Duodenal mucosa (tissue), 2 donors: ENCODE data around the gene ROBO1.

Experiments used
- H3K27ac ChIP-seq: one replicate; pipeline ENCODE4 v1.7.0; 2013; ENCODE audit warnings: low read depth, low read length
- H3K27me3 ChIP-seq, 2 donors: one replicate each; pipeline ENCODE4 v1.7.0; 2013; ENCODE audit warnings: low read length in 2 of 2, control low read depth in 1 of 2; ENCODE audit not compliant: insufficient read depth in 2 of 2, control insufficient read depth in 1 of 2
- H3K36me3 ChIP-seq, 2 donors: one replicate each; pipeline ENCODE4 v1.7.0; 2013; ENCODE audit warnings: low read length in 2 of 2, control low read depth in 1 of 2; ENCODE audit not compliant: insufficient read depth in 2 of 2, control insufficient read depth in 1 of 2
- H3K4me1 ChIP-seq, 2 donors: one replicate each; pipeline ENCODE4 v1.7.0; 2013; ENCODE audit warnings: low read length in 2 of 2, control low read depth in 1 of 2; ENCODE audit not compliant: insufficient read depth in 2 of 2, control insufficient read depth in 1 of 2
- H3K4me3 ChIP-seq, 2 donors: one replicate each; pipeline ENCODE4 v1.7.0; 2013; ENCODE audit warnings: low read length in 2 of 2, low read depth in 1 of 2
- H3K9ac ChIP-seq, 2 donors: one replicate each; pipeline ENCODE4 v1.7.0; 2013; ENCODE audit warnings: low read length in 2 of 2, low read depth in 1 of 2
- H3K9me3 ChIP-seq, 2 donors: one replicate each; pipeline ENCODE4 v1.7.0; 2013; ENCODE audit warnings: low read length in 2 of 2, control low read depth in 1 of 2; ENCODE audit not compliant: control insufficient read depth in 1 of 2

The ROBO1 gene

DNA sequence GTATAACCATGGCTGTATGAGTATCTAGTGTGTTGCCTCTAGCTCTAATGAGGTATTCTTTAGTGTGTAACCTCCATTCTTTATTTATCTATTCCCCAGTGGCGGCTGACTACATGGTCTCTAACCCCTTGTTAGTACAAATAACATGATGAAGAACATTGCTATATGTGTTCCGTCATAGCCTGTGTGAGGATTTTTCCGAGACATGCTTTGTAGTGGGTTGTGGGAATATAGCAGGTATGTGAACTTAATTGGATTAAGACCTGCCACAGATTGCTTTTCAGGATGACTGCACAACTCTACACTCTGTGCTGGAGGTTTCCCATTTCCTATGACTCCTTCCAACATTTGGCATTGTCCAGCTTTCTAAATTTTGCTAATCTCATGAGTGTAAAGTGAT is 563.4 kb downstream of the ROBO1 start:
- H3K27ac ChIP-seq, result no peak overlapping the region
- no peaks in the 10 kb centered on the region for H3K27me3 ChIP-seq
- no peak overlapping the region for H3K9ac ChIP-seq
- no peaks in the 10 kb centered on the region for H3K4me1 ChIP-seq
- no peak overlapping the region for H3K4me3 ChIP-seq
- H3K36me3 ChIP-seq, result no peaks in the 10 kb centered on the region
- H3K9me3 ChIP-seq, result no peaks in the 10 kb centered on the region

DNA sequence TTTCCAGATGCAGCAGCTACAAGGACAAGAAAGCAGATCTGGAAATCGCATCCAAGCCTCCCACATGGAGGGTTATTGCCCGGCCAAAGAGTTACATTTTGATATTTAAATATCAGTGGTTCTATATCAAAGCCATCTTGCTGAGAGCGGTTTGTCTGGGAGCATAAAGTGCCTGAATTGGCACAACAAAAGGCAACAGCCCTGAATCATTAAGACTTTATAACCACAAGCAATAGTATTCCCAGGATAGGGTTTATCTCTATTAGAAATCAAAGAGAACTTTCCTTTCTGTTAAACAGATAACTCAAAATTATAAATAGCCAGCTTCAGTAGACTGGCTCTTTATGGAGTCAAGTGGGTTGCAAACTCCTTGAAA is 564.7 kb downstream of the ROBO1 start:
- H3K27me3 ChIP-seq, result no peaks in the 10 kb centered on the region
- H3K36me3 ChIP-seq, result no peaks in the 10 kb centered on the region
- H3K4me3 ChIP-seq, result no peak overlapping the region
- H3K27ac ChIP-seq, result no peak overlapping the region
- no peaks in the 10 kb centered on the region for H3K9me3 ChIP-seq
- H3K9ac ChIP-seq, result no peak overlapping the region
- no peaks in the 10 kb centered on the region for H3K4me1 ChIP-seq

- H3K27me3 ChIP-seq, result no peaks in the 10 kb centered on the region
- no peak overlapping the region for H3K9ac ChIP-seq
Observed at GRCh38 chr3:79202471-79203143, 565.2 kb downstream of the ROBO1 start.

DNA sequence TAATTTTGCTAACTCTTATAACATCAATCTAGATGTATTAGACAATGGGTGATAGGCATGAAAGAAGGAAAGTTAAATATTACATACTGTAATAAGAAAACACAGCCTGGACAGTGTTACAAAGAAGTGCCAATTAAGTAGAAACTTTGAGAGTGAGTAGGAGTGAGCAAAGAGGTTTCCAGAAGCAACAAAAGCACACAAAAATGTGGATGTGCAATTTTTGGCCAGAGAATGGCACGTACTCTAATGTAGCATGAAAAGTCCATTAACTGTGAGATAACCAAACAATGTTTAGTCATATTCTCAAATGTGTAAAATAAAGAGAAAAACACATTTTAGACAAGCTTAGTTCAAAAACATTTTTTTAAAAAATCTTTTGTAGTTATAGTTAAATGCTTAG is 567.3 kb downstream of the ROBO1 start:
- Histone ChIP-seq H3K9ac (no peak overlapping the region), H3K27ac (no peak overlapping the region), H3K4me3 (no peak overlapping the region), H3K36me3 (no peaks in the 10 kb centered on the region), H3K27me3 (no peaks in the 10 kb centered on the region), H3K9me3 (no peaks in the 10 kb centered on the region), H3K4me1 (no peaks in the 10 kb centered on the region)

More at GRCh38 chr3:79202471-79203143, 565.2 kb downstream of the ROBO1 start:
- Histone ChIP-seq H3K9me3 (no peaks in the 10 kb centered on the region), H3K36me3 (no peaks in the 10 kb centered on the region), H3K27ac (no peak overlapping the region), H3K4me1 (no peaks in the 10 kb centered on the region), H3K4me3 (no peak overlapping the region)

DNA sequence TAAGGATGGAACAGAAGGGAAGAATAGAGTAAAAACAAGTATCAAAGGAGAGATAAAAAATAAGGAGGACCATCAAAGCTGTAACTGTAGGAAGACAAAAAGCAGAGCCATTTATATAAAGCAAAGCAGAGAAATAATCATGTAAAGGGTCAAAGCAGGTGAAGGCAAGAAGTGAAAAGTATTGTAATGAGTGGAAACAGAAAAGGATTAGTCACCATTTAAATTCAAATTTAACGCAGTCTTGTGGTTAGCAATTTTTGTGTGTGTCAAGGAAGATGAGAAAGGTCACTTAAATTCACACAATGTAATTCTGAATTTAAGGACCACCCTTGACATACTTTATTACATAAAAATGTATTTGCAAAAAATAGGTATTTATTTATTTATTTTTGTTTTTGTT is 567.8 kb downstream of the ROBO1 start:
- H3K27me3 ChIP-seq, result no peaks in the 10 kb centered on the region
- no peaks in the 10 kb centered on the region for H3K9me3 ChIP-seq
- H3K9ac ChIP-seq, result no peak overlapping the region
- no peak overlapping the region for H3K4me3 ChIP-seq
- no peak overlapping the region for H3K27ac ChIP-seq
- H3K36me3 ChIP-seq, result no peaks in the 10 kb centered on the region
- H3K4me1 ChIP-seq, result no peaks in the 10 kb centered on the region

GRCh38 chr3:79187426-79187825 is 580.4 kb downstream of the ROBO1 start:
- H3K9ac ChIP-seq, result no peak overlapping the region
- no peaks in the 10 kb centered on the region for H3K9me3 ChIP-seq
- H3K36me3 ChIP-seq, result no peaks in the 10 kb centered on the region
- no peak overlapping the region for H3K4me3 ChIP-seq
- no peaks in the 10 kb centered on the region for H3K4me1 ChIP-seq
- H3K27me3 ChIP-seq, result no peaks in the 10 kb centered on the region
- H3K27ac ChIP-seq, result no peak overlapping the region

- Histone ChIP-seq H3K36me3 (no peaks in the 10 kb centered on the region), H3K27ac (no peak overlapping the region), H3K9ac (no peak overlapping the region), H3K4me3 (no peak overlapping the region), H3K27me3 (no peaks in the 10 kb centered on the region), H3K9me3 (no peaks in the 10 kb centered on the region), H3K4me1 (no peaks in the 10 kb centered on the region)
Observed at GRCh38 chr3:79184251-79184650, 583.5 kb downstream of the ROBO1 start.

DNA sequence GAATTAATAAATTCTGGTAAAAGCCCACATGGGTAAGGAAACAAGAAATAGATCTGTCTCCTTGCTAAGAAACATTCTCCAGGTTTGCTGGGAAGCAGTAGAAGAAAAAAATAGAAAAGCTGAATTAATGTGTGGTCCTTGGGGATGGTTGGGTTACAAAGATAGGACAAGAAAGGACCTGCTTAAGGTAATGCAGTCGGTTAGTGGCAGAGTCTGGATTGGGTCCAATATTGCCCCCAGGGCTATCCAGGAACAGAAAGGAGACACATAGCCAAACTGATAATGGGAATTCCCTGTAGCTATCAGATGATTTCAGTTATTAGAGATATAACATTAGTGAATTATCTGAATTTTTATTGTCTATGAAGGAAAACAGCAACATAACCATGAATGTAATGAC is 584.3 kb downstream of the ROBO1 start:
- no peak overlapping the region for H3K9ac ChIP-seq
- H3K27me3 ChIP-seq, result no peaks in the 10 kb centered on the region
- no peak overlapping the region for H3K27ac ChIP-seq
- no peaks in the 10 kb centered on the region for H3K36me3 ChIP-seq
- no peaks in the 10 kb centered on the region for H3K9me3 ChIP-seq
- H3K4me1 ChIP-seq, result no peaks in the 10 kb centered on the region
- no peak overlapping the region for H3K4me3 ChIP-seq

DNA sequence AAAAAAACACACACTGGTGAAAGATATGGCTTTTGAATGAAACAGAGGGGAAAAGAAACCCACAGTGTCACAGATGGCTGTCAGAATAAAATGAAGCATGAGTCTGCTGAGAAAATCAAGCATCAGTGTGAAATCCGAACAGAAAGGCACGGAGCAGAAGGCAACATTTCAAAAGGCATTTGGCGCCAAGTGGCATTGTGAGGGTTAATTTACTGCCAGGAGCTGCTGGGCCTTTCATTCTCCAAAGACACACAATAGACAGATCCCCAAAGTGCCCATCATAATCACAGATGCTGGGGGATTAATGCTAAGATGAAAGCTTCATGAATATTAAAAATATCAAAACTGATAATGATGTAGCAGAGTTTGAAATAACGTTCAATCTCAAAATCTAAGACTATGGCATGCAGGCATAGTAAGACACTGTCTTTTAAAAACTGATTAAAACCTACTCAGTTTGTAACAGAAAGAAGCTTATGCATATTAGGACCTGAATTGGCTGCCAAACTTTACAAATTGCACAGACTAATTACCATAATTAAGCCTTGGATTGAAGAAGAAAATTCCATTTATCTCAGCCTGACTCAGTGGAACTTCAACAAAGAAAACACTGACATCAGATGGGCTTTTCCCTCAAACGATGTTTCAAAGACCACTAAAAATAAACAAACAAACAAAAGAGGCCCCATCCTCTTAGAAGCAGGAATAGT is 589.2 kb downstream of the ROBO1 start:
- H3K27me3 ChIP-seq, result no peaks in the 10 kb centered on the region
- H3K36me3 ChIP-seq, result no peaks in the 10 kb centered on the region
- H3K27ac ChIP-seq, result no peak overlapping the region
- no peaks in the 10 kb centered on the region for H3K9me3 ChIP-seq
- H3K4me1 ChIP-seq, result no peaks in the 10 kb centered on the region
- no peak overlapping the region for H3K4me3 ChIP-seq
- no peak overlapping the region for H3K9ac ChIP-seq

GRCh38 chr3:79175870-79176269 is 591.9 kb downstream of the ROBO1 start:
- Histone ChIP-seq H3K36me3 (no peaks in the 10 kb centered on the region), H3K9me3 (no peaks in the 10 kb centered on the region), H3K9ac (no peak overlapping the region), H3K4me3 (no peak overlapping the region), H3K4me1 (no peaks in the 10 kb centered on the region), H3K27me3 (no peaks in the 10 kb centered on the region), H3K27ac (no peak overlapping the region)
